Transverse colon (tissue), 4 donors: ENCODE results near the gene MC4R. TPM values are rescaled to one million over a fixed set of nuclear protein-coding genes. Genes with fewer than 3 reads are reported as not detected.

ENCODE experiments used
- DNase-seq: peaks from one replicate; pipeline ENCODE4 v3.0.0-alpha.2; 2019
- H3K27ac ChIP-seq, 4 donors: fragments of 200-600 bp; sonication (generic); 2 replicates each; pipeline ENCODE4 v1.5.1; 2016 to 2018; ENCODE audit warnings: inconsistent platforms in 4 of 4
- H3K27me3 ChIP-seq: fragments of 200-600 bp; sonication (generic); 2 replicates; pipeline ENCODE4 v1.5.1; 2017; ENCODE audit warnings: inconsistent platforms
- H3K36me3 ChIP-seq, 4 donors: fragments of 200-600 bp; sonication (generic); 2 replicates each; pipeline ENCODE4 v1.5.1; 2017 to 2019; ENCODE audit warnings: inconsistent platforms in 4 of 4
- H3K4me1 ChIP-seq, 4 donors: fragments of 200-600 bp; sonication (generic); 2 replicates each; pipeline ENCODE4 v1.5.1; 2017 to 2020; ENCODE audit warnings: inconsistent platforms in 4 of 4
- H3K4me3 ChIP-seq, 4 donors: fragments of 200-600 bp; sonication (generic); 1 replicate in 1 of 4; 2 replicates in 3 of 4; pipeline versions ENCODE4 v1.5.1 to v1.6.1; 2017 to 2019; ENCODE audit warnings: inconsistent platforms in 4 of 4
- H3K9me3 ChIP-seq, 2 donors: fragments of 200-600 bp; sonication (generic); 2 replicates each; pipeline ENCODE4 v1.5.1; 2017 to 2019; ENCODE audit warnings: inconsistent platforms in 2 of 2
- CTCF ChIP-seq, 5 experiments: fragments of 200-600 bp in 3 of 5; fragments of 450-650 bp in 2 of 5; sonication (generic) in 3 of 5; IDR thresholded peaks; 1 replicate in 2 of 5; 2 replicates in 3 of 5; pipeline ENCODE4 v1.5.1; 2016 to 2017; ENCODE audit warnings: antibody characterized with exemption in 5 of 5, inconsistent platforms in 3 of 5, mild to moderate bottlenecking in 2 of 5, moderate library complexity in 1 of 5
- EP300 ChIP-seq: sonication (generic); formaldehyde crosslinking; IDR thresholded peaks from one replicate; pipeline ENCODE4 v1.6.1; 2017; ENCODE audit warnings: antibody characterized with exemption, low read depth
- POLR2A ChIP-seq: fragments of 450-650 bp; IDR thresholded peaks from one replicate; pipeline ENCODE4 v1.6.1; 2016; ENCODE audit warnings: antibody characterized with exemption, mild to moderate bottlenecking, moderate library complexity
- POLR2AphosphoS5 ChIP-seq, 3 donors: sonication (generic); formaldehyde crosslinking; IDR thresholded peaks; one replicate each; pipeline ENCODE4 v1.6.1; 2016; ENCODE audit warnings: antibody characterized with exemption in 3 of 3
- WGBS, 2 donors: methylation state at CpG; one replicate each; pipeline ENCODE4 v1.1.5; 2018; ENCODE audit warnings: low coverage in 1 of 2; 5-methylcytosine and 5-hydroxymethylcytosine counted together
- in situ Hi-C, 4 donors: fragments of 200-750 bp; cut with MboI; loops; one replicate each; pipeline versions ENCODE4 v1.15.0 to v1.15.1; 2017; ENCODE audit warnings: low sequenced_read_pairs in 3 of 4, low pct_ligation_motif_present in 1 of 4, low pct_unique_long_range_greater_than_20kb in 1 of 4
- intact Hi-C: fragments of 100-400 bp; cut with DNase I; formaldehyde crosslinking; loops from one replicate; pipeline ENCODE4 v1.15.1; 2023; ENCODE audit warnings: low total_unique reads
- total RNA-seq, 4 donors: library from RNA; depleted of rRNA; stranded (reverse); fragments of >200 nt; gene quantifications; one replicate each; pipeline ENCODE4 v1.1.0, GENCODE V29; 2016

The MC4R gene
- total RNA-seq, 4 donors from 2014 or later, result not detected

DNA sequence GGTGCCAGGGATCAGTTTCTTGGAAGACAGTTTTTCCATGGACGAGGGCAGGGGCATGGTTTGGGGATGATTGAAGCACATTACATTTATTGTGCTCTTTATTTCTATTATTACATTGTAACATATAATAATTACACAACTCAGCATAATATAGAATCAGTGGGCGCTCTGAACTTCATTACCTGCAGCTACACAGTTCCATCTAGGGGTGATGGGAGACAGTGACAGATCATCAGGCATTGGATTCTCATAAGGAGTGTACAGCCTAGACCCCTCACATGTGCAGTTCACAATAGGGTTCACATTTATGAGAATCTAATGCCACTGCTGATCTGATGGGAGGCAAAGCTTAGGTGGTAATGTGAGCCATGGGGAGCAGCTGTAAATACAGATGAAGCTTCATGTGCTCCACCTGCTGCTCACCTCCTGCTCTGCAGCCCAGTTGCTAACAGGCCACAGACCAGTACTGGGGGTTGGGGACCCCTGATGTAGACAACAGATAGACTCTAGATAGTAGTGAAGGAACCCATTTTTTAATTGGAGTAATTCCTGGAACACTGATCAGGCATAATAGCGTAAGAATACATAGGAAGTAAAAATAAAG, 41.5 kb upstream of the MC4R start:
- Histone ChIP-seq H3K27ac (no peak overlapping the region), H3K27me3 (no peaks in the 10 kb centered on the region), H3K4me1 (no peaks in the 10 kb centered on the region), H3K9me3 (no peaks in the 10 kb centered on the region), H3K4me3 (no peak overlapping the region), H3K36me3 (no peaks in the 10 kb centered on the region)
- WGBS, 2 donors, result 82 to 88% methylated on average over 3 of the region's 3 CpGs
- peak; percentile 14 for DNase-seq
- intact Hi-C loops, result no loop called here
- in situ Hi-C loops, result loop anchor here in 1 of 4 donors (25.0 kb wide), 1 partner anchor 327 kb away; no protein-coding TSS in a partner anchor
- no peak for TF ChIP-seq EP300
- peak in 4 of 5 experiments; percentile 17 to 30 (median 19) for TF ChIP-seq CTCF (IDR thresholded peaks at IDR 0.05)

- H3K9me3 ChIP-seq, result no peaks in the 10 kb centered on the region
- 56 to 68% methylated on average over 5 of the region's 5 CpGs for WGBS, 2 donors
- DNase-seq, result no peak
- in situ Hi-C loops (loop anchor here in 1 of 4 donors (25.0 kb wide), 1 partner anchor 324 kb away; no protein-coding TSS in a partner anchor), intact Hi-C loops (no loop called here)
- no peak overlapping the region for H3K4me3 ChIP-seq
- no peaks in the 10 kb centered on the region for H3K27me3 ChIP-seq
- H3K4me1 ChIP-seq, result no peaks in the 10 kb centered on the region
- TF ChIP-seq POLR2AphosphoS5 (IDR thresholded peaks at IDR 0.05), result no peak
- TF ChIP-seq POLR2A, result no peak
- TF ChIP-seq CTCF (IDR thresholded peaks at IDR 0.05), result no peak
- TF ChIP-seq EP300, result no peak
- no peaks in the 10 kb centered on the region for H3K36me3 ChIP-seq
- no peak overlapping the region for H3K27ac ChIP-seq
These were observed 39.1 kb upstream of the MC4R start for GRCh38 chr18:60411715-60412114.

DNA sequence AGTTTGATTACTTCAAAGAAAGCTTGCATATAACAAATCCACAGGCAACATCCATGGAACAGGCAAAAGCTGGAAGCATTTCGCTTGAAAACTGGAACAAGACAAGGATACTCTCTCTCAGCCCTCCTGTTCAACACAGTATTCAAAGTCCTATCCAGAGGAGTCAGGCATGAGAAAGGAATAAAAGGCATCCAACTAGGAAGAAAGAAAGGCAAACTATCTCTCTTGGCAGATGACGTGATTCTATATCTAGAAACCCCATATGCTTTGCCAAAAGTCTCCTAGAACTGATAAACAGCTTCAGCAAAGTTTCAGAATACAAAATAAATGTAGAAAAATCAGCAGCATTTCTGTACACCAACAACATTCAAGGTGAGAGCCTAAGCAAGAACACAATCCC, 34.1 kb upstream of the MC4R start:
- H3K27ac ChIP-seq, result no peak overlapping the region
- H3K27me3 ChIP-seq, result no peaks in the 10 kb centered on the region
- in situ Hi-C loops, result loop anchor here in 1 of 4 donors (25.0 kb wide), 1 partner anchor 319 kb away; no protein-coding TSS in a partner anchor
- no peaks in the 10 kb centered on the region for H3K4me1 ChIP-seq
- no peak for TF ChIP-seq CTCF (IDR thresholded peaks at IDR 0.05)
- TF ChIP-seq POLR2AphosphoS5 (IDR thresholded peaks at IDR 0.05), result no peak
- no peak for TF ChIP-seq EP300
- no peak for TF ChIP-seq POLR2A
- H3K4me3 ChIP-seq, result no peak overlapping the region
- no peaks in the 10 kb centered on the region for H3K9me3 ChIP-seq
- H3K36me3 ChIP-seq, result no peaks in the 10 kb centered on the region
- WGBS, 2 donors, result 53 to 61% methylated on average over 2 of the region's 2 CpGs
- DNase-seq, result no peak
- intact Hi-C loops, result no loop called here

DNA sequence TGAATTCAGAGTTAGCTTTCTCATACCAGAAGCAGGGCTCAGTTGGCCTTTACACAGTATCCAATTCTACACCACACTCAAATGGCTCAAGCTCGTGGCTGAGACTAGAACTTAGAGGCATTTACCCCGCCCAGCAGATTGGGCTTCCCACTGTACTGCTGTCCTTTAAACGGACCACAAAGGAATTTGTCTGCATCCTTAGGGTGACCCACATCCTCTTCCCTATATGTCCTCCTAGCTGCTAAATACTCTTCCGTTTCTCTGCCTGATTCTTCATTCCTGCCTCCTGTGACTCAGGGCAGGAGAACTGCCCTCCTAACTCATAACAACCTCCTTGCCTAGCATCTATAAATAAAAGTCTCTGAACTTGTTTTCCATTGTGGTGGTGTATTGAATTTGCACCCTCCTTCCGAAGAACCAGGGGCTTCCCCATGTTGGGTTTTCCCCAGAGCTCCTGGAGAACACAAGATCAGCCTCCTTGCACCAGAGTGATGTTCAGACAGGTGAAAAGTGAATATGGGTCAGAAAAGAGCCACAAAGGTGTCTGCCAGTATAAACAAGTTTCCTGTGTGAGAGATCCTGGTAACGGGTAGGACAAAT, 32.0 kb upstream of the MC4R start:
- no peak for DNase-seq
- Histone ChIP-seq H3K27ac (no peak overlapping the region), H3K4me1 (no peaks in the 10 kb centered on the region), H3K9me3 (no peaks in the 10 kb centered on the region), H3K36me3 (no peaks in the 10 kb centered on the region), H3K4me3 (no peak overlapping the region), H3K27me3 (no peaks in the 10 kb centered on the region)
- in situ Hi-C loops (loop anchor here in 1 of 4 donors (25.0 kb wide), 1 partner anchor 317 kb away; no protein-coding TSS in a partner anchor), intact Hi-C loops (no loop called here)
- 63 to 65% methylated on average over 6 of the region's 6 CpGs for WGBS, 2 donors
- TF ChIP-seq EP300 (no peak), POLR2A (no peak), POLR2AphosphoS5 (IDR thresholded peaks at IDR 0.05) (no peak), CTCF (IDR thresholded peaks at IDR 0.05) (no peak)
